Measurements from ENCODE around the gene RFX4.

- TF ChIP-seq CTCF (IDR thresholded peaks at IDR 0.05) (no peak), KDM1A (IDR thresholded peaks at IDR 0.05; ENCODE audit: low read depth) (no peak), RAD21 (conservative IDR thresholded peaks at IDR 0.05 in 1 of 2, IDR thresholded peaks at IDR 0.05 in 1 of 2) (no peak), POLR2AphosphoS2 (conservative IDR thresholded peaks at IDR 0.05; ENCODE audit: low read length) (no peak), FOSB (CRISPR knock-in tag; IDR thresholded peaks at IDR 0.05) (no peak), CHD2 (IDR thresholded peaks at IDR 0.05; ENCODE audit: low read length, partially characterized antibody) (no peak), BCL3 (IDR thresholded peaks at IDR 0.05) (no peak)
These were observed 49.0 kb downstream of the RFX4 start for GRCh38 chr12:106631797-106632196.

Measured in A549 (cell line).